CD4-positive, alpha-beta T cell (primary cell): ENCODE data around the gene TOMM22. TPM values are rescaled to one million over a fixed set of nuclear protein-coding genes. Genes with fewer than 3 reads are reported as not detected.
A peak's percentile ranks its signal among the peaks of the same experiment; 100 is the strongest.

Source experiments
- ATAC-seq: fragments of 200-7000 bp; cut with Tn5 transposase; one replicate; pipeline ENCODE4 v1.10.0; 2022; ENCODE audit warnings: mild to moderate bottlenecking; ENCODE audit not compliant: poor library complexity
- CTCF ChIA-PET: fragments of 350-600 bp; sonication (Branson Sonifier 250); formaldehyde crosslinking; loops from one replicate; lab custom pipeline; 2021; ENCODE audit warnings: antibody characterized with exemption, inconsistent platforms; lab: Charles Lee
- POLR2A ChIA-PET: fragments of 350-600 bp; sonication (Branson Sonifier 250); formaldehyde crosslinking; loops from one replicate; lab custom pipeline; 2021; ENCODE audit warnings: antibody characterized with exemption, inconsistent platforms; lab: Charles Lee
- DNase-seq, 14 experiments: peaks; one replicate each; pipeline ENCODE4 v3.0.0-alpha.2; 2013 to 2020; ENCODE audit warnings: mixed read lengths in 2 of 14
- H3K27ac ChIP-seq, 2 donors: one replicate each; pipeline versions ENCODE4 v1.5.1 to v1.7.0; 2013; ENCODE audit warnings: low read length in 2 of 2, low read depth in 1 of 2, mild to moderate bottlenecking in 1 of 2
- H3K27me3 ChIP-seq, 2 experiments: 1 replicate in 1 of 2; 2 replicates in 1 of 2; pipeline versions ENCODE4 v1.6.1 to v1.7.0; 2013; ENCODE audit warnings: low read length in 2 of 2, control low read depth in 1 of 2, mild to moderate bottlenecking in 1 of 2, moderate library complexity in 1 of 2; ENCODE audit not compliant: insufficient read depth in 2 of 2, control insufficient read depth in 1 of 2
- H3K36me3 ChIP-seq: one replicate; pipeline ENCODE4 v1.6.1; 2013; ENCODE audit warnings: low read length, control low read depth; ENCODE audit not compliant: insufficient read depth
- H3K4me1 ChIP-seq: one replicate; pipeline ENCODE4 v1.6.1; 2013; ENCODE audit warnings: low read length, control low read depth; ENCODE audit not compliant: insufficient read depth
- H3K4me3 ChIP-seq: one replicate; pipeline ENCODE4 v1.5.1; 2013; ENCODE audit warnings: mild to moderate bottlenecking, low read length, moderate library complexity
- H3K9me3 ChIP-seq, 2 experiments: 1 replicate in 1 of 2; 2 replicates in 1 of 2; pipeline versions ENCODE4 v1.6.1 to v1.7.0; 2013; ENCODE audit warnings: low read length in 2 of 2, mild to moderate bottlenecking in 2 of 2, control low read depth in 1 of 2, moderate library complexity in 1 of 2; ENCODE audit not compliant: control insufficient read depth in 1 of 2, insufficient read depth in 1 of 2
- H3K27ac Mint-ChIP-seq: one replicate; pipeline ENCODE4 v1.8.0; 2020; ENCODE audit warnings: mixed read lengths
- H3K27me3 Mint-ChIP-seq: one replicate; pipeline ENCODE4 v1.8.0; 2021; ENCODE audit warnings: mixed read lengths
- H3K36me3 Mint-ChIP-seq: one replicate; pipeline ENCODE4 v1.8.0; 2021; ENCODE audit warnings: low read depth, mixed read lengths
- H3K4me1 Mint-ChIP-seq: one replicate; pipeline ENCODE4 v1.8.0; 2021; ENCODE audit warnings: low read depth, mixed read lengths
- H3K4me3 Mint-ChIP-seq: one replicate; pipeline ENCODE4 v1.8.0; 2020; ENCODE audit warnings: mild to moderate bottlenecking, mixed read lengths
- H3K9me3 Mint-ChIP-seq: one replicate; pipeline ENCODE4 v1.8.0; 2020; ENCODE audit warnings: mixed read lengths
- intact Hi-C, 2 experiments: fragments of 100-400 bp; cut with DNase I in 1 of 2; cut with micrococcal nuclease in 1 of 2; formaldehyde crosslinking; loops; one replicate each; pipeline versions ENCODE4 v1.15.1 to v1.9.0; 2023 to 2025; cut with DNase I, micrococcal nuclease
- total RNA-seq, 174 experiments: library from RNA in 2 of 174; stranded (reverse) in 2 of 174; gene quantifications; one replicate each; pipeline ENCODE4 v1.2.3 and lab custom pipeline; 2021 to 2026
- TF ChIP-seq, protein P1 (sequence below): fragments of 200-600 bp; IDR thresholded peaks from one replicate; pipeline ENCODE4 v1.8.0; 2022; ENCODE audit warnings: antibody characterized with exemption, mild to moderate bottlenecking

The TOMM22 gene
- total RNA-seq, 2 experiments from 2014 or later = 53.7 to 54.8 TPM

DNA sequence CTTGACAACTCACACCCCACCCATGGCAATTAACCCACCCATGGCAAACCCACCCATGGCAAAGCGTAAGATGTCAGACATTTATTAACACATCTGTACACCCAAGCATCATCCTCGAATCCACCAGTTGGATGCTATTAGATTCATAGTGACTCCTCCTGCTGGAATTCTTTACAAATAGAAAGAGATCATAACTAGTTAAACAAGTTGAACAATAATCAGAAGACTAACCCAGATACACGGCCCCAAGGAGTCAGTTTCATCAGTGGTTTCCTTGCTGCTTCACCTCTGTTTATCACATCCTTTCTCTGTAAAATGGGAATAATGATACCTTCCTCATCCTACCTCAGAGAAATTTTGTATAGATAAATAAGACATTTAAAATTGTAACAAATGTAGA is 29.1 kb downstream of the TOMM22 start:
- ChIA-PET CTCF (no interaction called here), POLR2A (interaction anchor here (6.3 kb wide), 1 partner anchor 23 kb away, joined by 97 read pairs; no protein-coding TSS in a partner anchor)
- Mint-ChIP-seq H3K4me1 (peaks cover 87% of the 10 kb centered on the region), H3K27ac (no peak overlapping the region), H3K4me3 (no peak overlapping the region), H3K27me3 (no peaks in the 10 kb centered on the region), H3K36me3 (peaks cover 70% of the 10 kb centered on the region), H3K9me3 (no peaks in the 10 kb centered on the region)
- ATAC-seq (no peak), DNase-seq (no peak)
- intact Hi-C loops = no loop called here
- H3K4me1 ChIP-seq = peaks cover 69% of the 10 kb centered on the region
- TF ChIP-seq, protein P1, sequence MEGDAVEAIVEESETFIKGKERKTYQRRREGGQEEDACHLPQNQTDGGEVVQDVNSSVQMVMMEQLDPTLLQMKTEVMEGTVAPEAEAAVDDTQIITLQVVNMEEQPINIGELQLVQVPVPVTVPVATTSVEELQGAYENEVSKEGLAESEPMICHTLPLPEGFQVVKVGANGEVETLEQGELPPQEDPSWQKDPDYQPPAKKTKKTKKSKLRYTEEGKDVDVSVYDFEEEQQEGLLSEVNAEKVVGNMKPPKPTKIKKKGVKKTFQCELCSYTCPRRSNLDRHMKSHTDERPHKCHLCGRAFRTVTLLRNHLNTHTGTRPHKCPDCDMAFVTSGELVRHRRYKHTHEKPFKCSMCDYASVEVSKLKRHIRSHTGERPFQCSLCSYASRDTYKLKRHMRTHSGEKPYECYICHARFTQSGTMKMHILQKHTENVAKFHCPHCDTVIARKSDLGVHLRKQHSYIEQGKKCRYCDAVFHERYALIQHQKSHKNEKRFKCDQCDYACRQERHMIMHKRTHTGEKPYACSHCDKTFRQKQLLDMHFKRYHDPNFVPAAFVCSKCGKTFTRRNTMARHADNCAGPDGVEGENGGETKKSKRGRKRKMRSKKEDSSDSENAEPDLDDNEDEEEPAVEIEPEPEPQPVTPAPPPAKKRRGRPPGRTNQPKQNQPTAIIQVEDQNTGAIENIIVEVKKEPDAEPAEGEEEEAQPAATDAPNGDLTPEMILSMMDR = no peak
- H3K9me3 ChIP-seq = no peaks in the 10 kb centered on the region
- no peak overlapping the region for H3K27ac ChIP-seq
- peaks cover 39% of the 10 kb centered on the region for H3K36me3 ChIP-seq
- no peaks in the 10 kb centered on the region for H3K27me3 ChIP-seq
- no peak overlapping the region for H3K4me3 ChIP-seq

DNA sequence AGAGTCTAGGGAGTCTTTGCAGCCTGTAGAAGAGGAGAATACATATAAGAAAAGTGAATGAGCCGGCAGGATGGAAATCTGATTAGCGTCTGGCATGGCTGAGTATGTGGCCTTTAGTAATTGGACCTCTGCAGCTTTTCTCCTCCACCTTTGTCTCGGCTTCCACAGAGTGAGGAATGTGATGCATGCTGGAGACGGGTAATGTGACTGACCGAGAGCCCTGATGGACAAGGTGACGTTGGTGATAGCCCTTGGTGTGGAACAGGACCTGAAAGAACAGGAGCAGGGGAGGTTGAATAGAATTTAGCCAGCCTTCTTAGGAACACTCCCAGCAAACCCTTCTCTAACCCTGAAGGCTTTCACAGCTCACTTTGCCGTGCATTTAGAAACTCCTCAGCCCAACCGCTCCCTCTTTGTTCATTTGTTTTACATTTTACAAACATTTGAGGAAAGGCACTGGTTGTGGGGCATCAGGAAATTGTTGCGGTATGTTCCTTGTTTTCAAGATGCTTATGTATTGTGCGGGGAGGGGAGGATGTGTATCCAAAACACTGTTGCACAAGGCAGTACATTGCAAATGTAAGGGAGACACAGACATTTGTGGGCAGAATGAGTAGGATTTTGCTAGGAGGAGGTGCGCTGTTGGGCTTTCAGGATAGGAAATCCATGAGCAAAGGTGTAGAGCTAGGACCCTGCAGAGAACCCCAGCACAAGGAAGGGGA is 30.9 kb downstream of the TOMM22 start:
- Histone ChIP-seq H3K4me1 (peaks cover 58% of the 10 kb centered on the region), H3K4me3 (no peak overlapping the region), H3K9me3 (no peaks in the 10 kb centered on the region), H3K27ac (no peak overlapping the region), H3K36me3 (peaks cover 56% of the 10 kb centered on the region), H3K27me3 (no peaks in the 10 kb centered on the region)
- ATAC-seq = no peak
- H3K4me1 Mint-ChIP-seq = peaks cover 75% of the 10 kb centered on the region
- H3K27me3 Mint-ChIP-seq = no peaks in the 10 kb centered on the region
- ChIA-PET POLR2A (no interaction called here), CTCF (no interaction called here)
- no peak overlapping the region for H3K4me3 Mint-ChIP-seq
- DNase-seq = no peak
- TF ChIP-seq, protein P1 = no peak
- H3K27ac Mint-ChIP-seq = peak overlapping the region; percentile 48
- intact Hi-C loops = no loop called here
- no peaks in the 10 kb centered on the region for H3K9me3 Mint-ChIP-seq
- H3K36me3 Mint-ChIP-seq = peaks cover 88% of the 10 kb centered on the region

DNA sequence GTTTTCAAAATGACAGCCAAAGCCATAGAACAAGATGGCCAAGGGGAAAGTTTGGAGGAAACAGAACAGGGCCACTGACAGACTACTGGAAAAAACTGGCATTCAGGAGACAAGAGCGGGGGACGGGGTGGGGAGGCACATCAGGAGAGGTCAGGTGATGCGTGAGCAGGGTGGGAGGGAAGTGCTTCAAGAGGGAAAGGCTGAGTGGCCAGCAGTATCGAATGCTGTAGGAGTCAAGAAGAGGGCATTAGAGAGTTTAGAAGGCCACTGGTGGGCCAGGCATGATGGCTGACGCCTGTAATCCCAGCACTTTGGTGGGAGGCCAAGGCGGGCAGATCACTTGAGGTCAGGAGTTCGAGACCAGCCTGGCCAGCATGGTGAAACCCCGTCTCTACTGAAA is 32.2 kb downstream of the TOMM22 start:
- Histone ChIP-seq H3K27ac (no peak overlapping the region), H3K9me3 (no peaks in the 10 kb centered on the region), H3K36me3 (peaks cover 68% of the 10 kb centered on the region), H3K27me3 (no peaks in the 10 kb centered on the region), H3K4me1 (peaks cover 45% of the 10 kb centered on the region), H3K4me3 (no peak overlapping the region)
- no peaks in the 10 kb centered on the region for H3K27me3 Mint-ChIP-seq
- ATAC-seq = no peak
- ChIA-PET POLR2A (interaction anchor here (1.1 kb wide), 1 partner anchor 11 kb away, joined by 3 read pairs; no protein-coding TSS in a partner anchor), CTCF (interaction anchor here (1.9 kb wide), 1 partner anchor 11 kb away, joined by 9 read pairs; no protein-coding TSS in a partner anchor)
- H3K4me3 Mint-ChIP-seq = no peak overlapping the region
- no peak for DNase-seq
- no peaks in the 10 kb centered on the region for H3K9me3 Mint-ChIP-seq
- TF ChIP-seq, protein P1 = no peak
- H3K36me3 Mint-ChIP-seq = peaks cover 89% of the 10 kb centered on the region
- intact Hi-C loops = no loop called here
- H3K27ac Mint-ChIP-seq = peak overlapping the region; percentile 48
- peaks cover 62% of the 10 kb centered on the region for H3K4me1 Mint-ChIP-seq
